AG10803 (cell line): ENCODE results near the gene MPO.

Experiments used
- DNase-seq: peaks from one replicate; pipeline ENCODE4 v3.0.0; 2010; ENCODE audit warnings: low read depth
- H3K4me3 ChIP-seq: 2 replicates; pipeline ENCODE4 v1.5.1; 2011; ENCODE audit warnings: mild to moderate bottlenecking, low read length, control low read depth
- CTCF ChIP-seq: conservative IDR thresholded peaks from 2 replicates; pipeline ENCODE4 v1.5.1; 2011; ENCODE audit warnings: mild to moderate bottlenecking, low read length, control low read depth, inconsistent platforms

MPO gene

GRCh38 chr17:58269557-58270291 is 11.0 kb downstream of the MPO start:
- no peak for TF ChIP-seq CTCF
- DNase-seq: no peak
- no peak overlapping the region for H3K4me3 ChIP-seq

GRCh38 chr17:58268774-58269556 is 11.8 kb downstream of the MPO start:
- H3K4me3 ChIP-seq: no peak overlapping the region
- DNase-seq: no peak
- no peak for TF ChIP-seq CTCF

GRCh38 chr17:58268326-58268725 is 12.4 kb downstream of the MPO start:
- no peak for TF ChIP-seq CTCF
- H3K4me3 ChIP-seq: no peak overlapping the region
- DNase-seq: no peak

GRCh38 chr17:58267347-58268324 is 13.1 kb downstream of the MPO start:
- no peak for DNase-seq
- H3K4me3 ChIP-seq: no peak overlapping the region
- no peak for TF ChIP-seq CTCF

GRCh38 chr17:58265902-58266875 is 14.5 kb downstream of the MPO start:
- DNase-seq: no peak
- no peak overlapping the region for H3K4me3 ChIP-seq
- no peak for TF ChIP-seq CTCF

- no peak overlapping the region for H3K4me3 ChIP-seq
- no peak for DNase-seq
- TF ChIP-seq CTCF: no peak
These were observed 15.5 kb downstream of the MPO start for GRCh38 chr17:58265271-58265670.
